IPS-18c (cell line): ENCODE measurements around the gene MYL3.

Source experiments
- H3K4me3 ChIP-seq: 2 replicates; pipeline ENCODE4 v1.7.0; 2013; ENCODE audit warnings: low read depth, mild to moderate bottlenecking, low read length, moderate library complexity; ENCODE audit not compliant: insufficient read depth
- H3K9me3 ChIP-seq: one replicate; pipeline ENCODE4 v1.6.1; 2013; ENCODE audit warnings: mild to moderate bottlenecking, low read length, moderate library complexity; ENCODE audit not compliant: control insufficient read depth, insufficient read depth

MYL3 gene

DNA sequence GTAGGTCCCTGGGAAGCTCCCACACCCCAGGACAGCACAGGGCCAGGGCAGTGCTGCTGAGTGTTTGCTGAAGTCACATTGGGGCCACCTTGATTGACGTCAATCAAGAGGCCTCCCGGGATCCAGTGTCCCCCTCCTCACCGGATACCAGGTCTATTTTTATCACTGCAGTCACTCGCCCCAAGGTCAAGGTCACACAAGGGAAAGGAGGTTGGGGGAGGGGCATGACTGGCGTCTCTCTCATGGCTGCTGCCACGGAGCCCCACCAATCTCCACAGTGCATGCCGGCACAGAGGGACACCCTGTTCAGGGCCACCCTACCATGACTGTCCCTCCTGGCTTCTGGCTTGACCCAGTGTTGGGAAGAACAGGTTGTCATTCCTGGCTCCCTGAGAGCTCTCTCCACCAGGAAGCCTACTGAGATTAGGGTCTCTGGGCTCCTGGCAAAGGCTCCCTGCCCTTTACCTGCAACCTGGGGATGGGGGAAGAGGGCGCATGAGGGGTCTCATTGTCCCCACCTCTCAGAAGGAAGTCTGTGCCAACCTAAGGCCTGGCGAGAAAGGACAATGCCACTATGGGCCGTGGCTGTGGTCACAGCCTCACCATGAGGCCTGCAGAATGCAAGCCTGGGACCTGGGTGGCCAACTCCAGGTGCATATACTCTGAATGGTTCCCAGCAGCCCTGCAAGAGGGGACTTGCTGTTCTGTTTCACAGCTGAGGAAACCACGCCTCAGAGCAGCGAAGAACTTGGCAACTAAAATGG is 1.5 kb downstream of the MYL3 start:
- H3K4me3 ChIP-seq, result no peak overlapping the region
- H3K9me3 ChIP-seq, result no peaks in the 10 kb centered on the region

GRCh38 chr3:46860810-46861604 is 2.2 kb downstream of the MYL3 start:
- no peak overlapping the region for H3K4me3 ChIP-seq
- peaks cover 2% of the 10 kb centered on the region for H3K9me3 ChIP-seq

DNA sequence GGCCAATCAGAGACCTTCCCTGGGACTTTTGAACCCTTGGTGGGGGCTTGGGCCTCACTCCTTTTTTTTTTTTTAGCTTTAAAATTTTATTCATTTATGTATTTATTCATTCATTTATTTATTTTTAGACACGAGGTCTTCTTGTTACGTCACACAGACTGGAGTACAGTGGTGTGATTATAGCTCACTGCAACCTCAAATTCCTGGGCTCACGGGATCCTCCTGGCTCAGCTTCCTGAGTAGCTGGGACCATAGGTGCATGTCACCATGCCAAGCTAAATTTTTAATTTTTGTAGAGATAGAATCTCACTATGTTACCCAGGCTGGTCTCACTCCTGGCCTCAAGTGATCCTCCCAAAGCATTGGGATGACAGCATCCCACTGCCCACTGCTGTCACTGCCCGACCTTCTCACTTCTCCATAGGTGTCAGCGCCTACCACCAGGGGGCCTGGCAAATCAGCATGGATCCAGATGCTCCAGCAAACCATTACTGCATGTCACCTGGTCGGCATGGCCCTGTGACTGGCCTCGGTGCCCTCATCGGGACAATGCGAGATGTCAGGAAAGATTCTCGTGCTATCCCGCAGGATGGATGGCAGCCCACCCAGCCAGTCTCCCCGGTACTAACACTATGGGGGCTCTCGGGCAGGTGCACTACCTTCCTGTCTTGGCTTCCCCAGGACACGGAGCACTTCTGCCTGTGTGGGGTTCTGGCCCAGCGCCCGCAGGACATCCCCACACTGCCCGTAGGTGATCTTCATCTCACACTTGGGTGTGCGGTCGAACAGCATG is 3.0 kb downstream of the MYL3 start:
- Histone ChIP-seq H3K9me3 (peaks cover 2% of the 10 kb centered on the region), H3K4me3 (no peak overlapping the region)

GRCh38 chr3:46859001-46859710 is 4.1 kb downstream of the MYL3 start:
- H3K9me3 ChIP-seq, result peaks cover 2% of the 10 kb centered on the region
- H3K4me3 ChIP-seq, result no peak overlapping the region

GRCh38 chr3:46858456-46858855 is 4.8 kb downstream of the MYL3 start:
- Histone ChIP-seq H3K9me3 (peaks cover 2% of the 10 kb centered on the region), H3K4me3 (no peak overlapping the region)

DNA sequence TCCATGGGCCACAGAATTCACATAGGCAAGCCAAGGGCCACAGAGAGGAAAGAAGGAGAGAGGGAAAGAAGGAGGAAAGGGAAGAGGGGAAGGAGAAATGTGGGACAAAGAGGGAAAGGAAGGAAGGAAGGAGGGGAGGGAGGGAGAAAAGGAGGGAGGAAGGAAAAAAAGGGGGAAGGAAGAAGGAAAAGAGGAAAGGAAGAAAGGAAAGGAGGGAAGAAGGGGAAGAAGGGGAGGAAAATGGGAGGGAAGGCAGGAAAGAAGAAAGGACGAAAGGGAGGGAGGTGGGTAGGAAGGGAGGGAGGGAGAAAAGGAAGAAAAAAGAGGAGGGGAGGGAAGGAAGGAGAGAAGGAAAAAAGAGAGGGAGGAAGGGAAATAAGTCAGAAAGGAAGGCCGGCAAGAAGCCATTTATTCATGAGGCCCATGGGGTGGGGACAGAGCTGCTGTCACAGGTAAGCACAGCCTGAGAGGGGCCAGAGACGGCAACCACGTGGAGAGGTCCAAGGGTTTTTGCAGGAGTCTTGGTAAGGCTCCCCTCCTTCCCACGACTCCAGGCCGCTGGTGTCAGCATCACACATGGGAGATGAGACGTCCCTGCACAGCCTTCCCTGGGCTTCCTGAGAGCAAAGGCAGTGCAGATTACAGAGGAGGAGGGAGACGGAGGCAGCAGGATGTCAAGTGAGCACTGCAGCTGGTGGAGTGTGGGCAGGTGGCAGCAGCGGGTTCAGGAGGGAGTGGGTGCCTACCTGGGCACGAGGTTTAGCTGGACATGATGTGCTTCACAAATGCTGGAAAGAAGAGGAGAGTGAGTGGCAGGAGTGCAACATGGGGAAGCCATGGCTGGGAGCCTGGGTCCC is 5.5 kb downstream of the MYL3 start:
- H3K9me3 ChIP-seq, result peaks cover 2% of the 10 kb centered on the region

GRCh38 chr3:46856576-46857471 is 6.4 kb downstream of the MYL3 start:
- no peak overlapping the region for H3K4me3 ChIP-seq
- H3K9me3 ChIP-seq, result peaks cover 2% of the 10 kb centered on the region

More for the DNA sequence above, 5.5 kb downstream of the MYL3 start:
- no peak overlapping the region for H3K4me3 ChIP-seq

- H3K9me3 ChIP-seq, result peaks cover 2% of the 10 kb centered on the region
- no peak overlapping the region for H3K4me3 ChIP-seq
Measured at GRCh38 chr3:46854555-46854991, 8.7 kb downstream of the MYL3 start.

DNA sequence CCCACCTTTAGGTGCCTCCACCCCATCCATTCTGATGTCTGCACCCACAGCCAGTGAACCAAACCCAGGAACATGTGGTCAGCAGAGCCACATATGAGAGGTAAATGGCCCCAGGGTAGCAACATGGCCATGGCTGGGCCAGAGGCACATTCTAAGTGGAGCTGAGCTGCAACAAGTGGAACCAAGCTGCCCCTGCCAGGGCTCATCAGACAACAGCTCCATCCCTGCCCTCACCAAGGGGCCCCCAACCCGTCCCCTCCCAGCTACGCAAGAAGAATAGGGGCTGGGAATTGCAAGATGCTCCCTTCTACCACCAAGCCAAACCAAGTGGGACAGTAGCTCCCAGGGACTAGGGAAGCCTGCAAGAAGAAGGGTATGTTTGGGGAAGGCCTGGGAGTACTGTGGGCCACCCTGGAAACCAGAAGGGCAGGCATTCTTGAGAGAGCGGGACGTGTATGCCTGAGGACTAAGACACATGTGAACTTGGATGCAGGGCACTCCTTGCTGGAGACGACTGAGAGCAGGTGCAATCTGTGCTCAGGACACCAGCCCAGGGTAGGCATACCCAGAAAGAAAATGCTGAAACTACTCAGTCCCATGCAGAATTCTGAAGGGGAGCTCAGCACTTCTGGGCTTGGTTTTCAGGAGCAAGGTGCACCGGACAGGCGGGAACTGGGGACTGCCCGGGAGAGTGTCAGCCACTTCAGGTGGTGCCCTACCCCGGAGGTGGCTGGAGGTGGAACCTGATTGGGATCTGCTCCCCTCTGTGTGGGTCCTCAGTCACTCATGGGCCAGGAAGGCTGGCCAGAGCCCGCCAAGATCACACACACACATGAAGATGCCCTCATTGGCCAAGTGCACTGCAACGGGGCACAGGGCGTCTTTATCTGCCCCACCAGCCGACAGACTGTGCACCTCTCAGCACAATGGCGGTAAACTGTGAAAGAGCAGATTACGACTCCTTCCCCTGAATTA is 9.5 kb downstream of the MYL3 start:
- Histone ChIP-seq H3K9me3 (peaks cover 2% of the 10 kb centered on the region), H3K4me3 (no peak overlapping the region; the same call in 1 of the 2 replicates)

GRCh38 chr3:46852839-46853355 is 10.3 kb downstream of the MYL3 start:
- H3K4me3 ChIP-seq, result no peak overlapping the region
- H3K9me3 ChIP-seq, result peaks cover 2% of the 10 kb centered on the region

DNA sequence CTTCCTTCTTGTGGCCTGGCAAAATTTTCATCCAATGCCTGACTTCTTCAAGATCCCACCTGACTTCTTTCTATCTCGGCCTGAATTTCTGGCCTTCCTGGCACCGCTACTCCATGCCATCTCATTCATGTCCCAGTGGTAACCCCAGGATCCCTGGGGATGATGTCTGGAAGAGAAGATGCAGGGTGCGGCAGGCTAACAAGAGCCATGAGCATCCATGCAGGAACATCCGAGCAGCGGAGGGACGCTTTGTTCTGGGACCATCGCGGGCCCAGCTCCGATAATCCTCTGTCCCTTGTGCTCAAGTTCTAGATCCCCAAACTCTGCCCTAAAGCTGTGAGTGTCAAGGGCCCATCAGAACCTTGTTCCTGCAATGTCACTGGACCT is 10.9 kb downstream of the MYL3 start:
- no peak overlapping the region for H3K4me3 ChIP-seq
- H3K9me3 ChIP-seq, result peaks cover 2% of the 10 kb centered on the region

- H3K9me3 ChIP-seq, result peaks cover 2% of the 10 kb centered on the region
- no peak overlapping the region for H3K4me3 ChIP-seq
Measured at GRCh38 chr3:46851364-46852333, 11.6 kb downstream of the MYL3 start.

DNA sequence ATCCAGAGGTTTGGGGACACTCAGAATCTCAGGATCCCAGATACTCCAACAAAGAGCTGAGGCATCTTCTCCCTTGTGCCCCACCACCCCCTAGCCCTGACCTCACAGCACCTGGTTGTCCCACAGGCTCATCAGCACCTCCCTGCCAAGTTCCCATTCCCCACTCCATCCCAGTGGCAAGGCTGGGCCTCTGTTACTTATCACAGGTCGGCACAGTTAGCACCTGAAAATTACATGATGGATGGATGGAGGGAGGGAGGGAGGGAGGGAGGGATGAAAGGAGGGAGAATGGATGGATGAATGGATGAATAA is 12.8 kb downstream of the MYL3 start:
- no peaks in the 10 kb centered on the region for H3K9me3 ChIP-seq
- H3K4me3 ChIP-seq, result no peak overlapping the region
